ENCODE data around the gene NFATC2.

The NFATC2 gene

GRCh38 chr20:51454250-51454865, 88.2 kb downstream of the NFATC2 start:
- peaks cover 60% of the 10 kb centered on the region for H3K36me3 ChIP-seq (ENCODE audit: control insufficient read depth, low read length)
- no peak overlapping the region for H3K27ac ChIP-seq (ENCODE audit: low read depth, low read length)
- peaks cover 3% of the 10 kb centered on the region; the same call in 1 of the 2 replicates for H3F3A ChIP-seq (ENCODE audit: control insufficient read depth, insufficient read depth)
- no peaks in the 10 kb centered on the region for H3K9me2 ChIP-seq (replicated peaks; ENCODE audit: control insufficient read depth, low read length)
- H3K79me2 ChIP-seq (ENCODE audit: control insufficient read depth, low read length) = peaks cover 9% of the 10 kb centered on the region
- no peaks in the 10 kb centered on the region for H3K9me3 ChIP-seq (ENCODE audit: control insufficient read depth, insufficient read depth, low read length)
- no peak overlapping the region for H3K4me2 ChIP-seq (ENCODE audit: low read length)
- H3K4me1 ChIP-seq (ENCODE audit: control insufficient read depth, low read length) = peaks cover 34% of the 10 kb centered on the region
- no peak overlapping the region for H3K4me3 ChIP-seq (ENCODE audit: low read length)
- no peaks in the 10 kb centered on the region for H4K20me1 ChIP-seq (ENCODE audit: control insufficient read depth, insufficient read depth, low read depth, low read length)
- TF ChIP-seq EZH2phosphoT487 (IDR thresholded peaks at IDR 0.05; ENCODE audit: borderline replicate concordance, low read length) (no peak), CTCF (IDR thresholded peaks at IDR 0.05; ENCODE audit: low read depth, low read length, poor library complexity, severe bottlenecking) (no peak)
- H3K27me3 ChIP-seq (ENCODE audit: control insufficient read depth, low read length) = no peaks in the 10 kb centered on the region

GRCh38 chr20:51452734-51453365, 89.7 kb downstream of the NFATC2 start:
- no peak for TF ChIP-seq EZH2phosphoT487 (IDR thresholded peaks at IDR 0.05; ENCODE audit: borderline replicate concordance, low read length)
- no peak for TF ChIP-seq CTCF (IDR thresholded peaks at IDR 0.05; ENCODE audit: low read depth, low read length, poor library complexity, severe bottlenecking)
- Histone ChIP-seq H3F3A (ENCODE audit: control insufficient read depth, insufficient read depth) (peaks cover 3% of the 10 kb centered on the region; the same call in 1 of the 2 replicates), H3K4me3 (ENCODE audit: low read length) (no peak overlapping the region), H3K27me3 (ENCODE audit: control insufficient read depth, low read length) (no peaks in the 10 kb centered on the region), H3K9me3 (ENCODE audit: control insufficient read depth, insufficient read depth, low read length) (no peaks in the 10 kb centered on the region), H3K27ac (ENCODE audit: low read depth, low read length) (no peak overlapping the region), H3K4me1 (ENCODE audit: control insufficient read depth, low read length) (peaks cover 19% of the 10 kb centered on the region), H3K36me3 (ENCODE audit: control insufficient read depth, low read length) (peaks cover 51% of the 10 kb centered on the region), H4K20me1 (ENCODE audit: control insufficient read depth, insufficient read depth, low read depth, low read length) (no peaks in the 10 kb centered on the region), H3K9me2 (replicated peaks; ENCODE audit: control insufficient read depth, low read length) (no peaks in the 10 kb centered on the region), H3K79me2 (ENCODE audit: control insufficient read depth, low read length) (no peaks in the 10 kb centered on the region), H3K4me2 (ENCODE audit: low read length) (no peak overlapping the region)

- no peak overlapping the region for H3K27ac ChIP-seq (ENCODE audit: low read depth, low read length)
- H3K4me1 ChIP-seq (ENCODE audit: control insufficient read depth, low read length) = peaks cover 12% of the 10 kb centered on the region
- no peaks in the 10 kb centered on the region for H3K9me2 ChIP-seq (replicated peaks; ENCODE audit: control insufficient read depth, low read length)
- no peaks in the 10 kb centered on the region for H3K9me3 ChIP-seq (ENCODE audit: control insufficient read depth, insufficient read depth, low read length)
- peaks cover 3% of the 10 kb centered on the region; the same call in 1 of the 2 replicates for H3F3A ChIP-seq (ENCODE audit: control insufficient read depth, insufficient read depth)
- no peak overlapping the region for H3K4me2 ChIP-seq (ENCODE audit: low read length)
- peaks cover 51% of the 10 kb centered on the region for H3K36me3 ChIP-seq (ENCODE audit: control insufficient read depth, low read length)
- TF ChIP-seq EZH2phosphoT487 (IDR thresholded peaks at IDR 0.05; ENCODE audit: borderline replicate concordance, low read length) = no peak
- TF ChIP-seq CTCF (IDR thresholded peaks at IDR 0.05; ENCODE audit: low read depth, low read length, poor library complexity, severe bottlenecking) = no peak
- no peaks in the 10 kb centered on the region for H4K20me1 ChIP-seq (ENCODE audit: control insufficient read depth, insufficient read depth, low read depth, low read length)
- H3K79me2 ChIP-seq (ENCODE audit: control insufficient read depth, low read length) = no peaks in the 10 kb centered on the region
- no peak overlapping the region for H3K4me3 ChIP-seq (ENCODE audit: low read length)
- H3K27me3 ChIP-seq (ENCODE audit: control insufficient read depth, low read length) = no peaks in the 10 kb centered on the region
Observed at GRCh38 chr20:51452091-51452613, 90.4 kb downstream of the NFATC2 start.

Data from DOHH2 (cell line).